Stimulated activated CD4-positive, alpha-beta T cell treated with anti-CD3 and anti-CD28 coated beads, Interleukin-12 subunit alpha, Interleukin-12 subunit beta, amount 100 ng/mL, for 48 hours (primary cell): Measurements from ENCODE around the gene RAD23A.

Experiments
- DNase-seq, 3 donors: peaks; one replicate each; pipeline ENCODE4 v3.0.0-alpha.2; 2020; ENCODE audit warnings: low read depth in 2 of 3, low spot score in 1 of 3

Gene RAD23A

DNA sequence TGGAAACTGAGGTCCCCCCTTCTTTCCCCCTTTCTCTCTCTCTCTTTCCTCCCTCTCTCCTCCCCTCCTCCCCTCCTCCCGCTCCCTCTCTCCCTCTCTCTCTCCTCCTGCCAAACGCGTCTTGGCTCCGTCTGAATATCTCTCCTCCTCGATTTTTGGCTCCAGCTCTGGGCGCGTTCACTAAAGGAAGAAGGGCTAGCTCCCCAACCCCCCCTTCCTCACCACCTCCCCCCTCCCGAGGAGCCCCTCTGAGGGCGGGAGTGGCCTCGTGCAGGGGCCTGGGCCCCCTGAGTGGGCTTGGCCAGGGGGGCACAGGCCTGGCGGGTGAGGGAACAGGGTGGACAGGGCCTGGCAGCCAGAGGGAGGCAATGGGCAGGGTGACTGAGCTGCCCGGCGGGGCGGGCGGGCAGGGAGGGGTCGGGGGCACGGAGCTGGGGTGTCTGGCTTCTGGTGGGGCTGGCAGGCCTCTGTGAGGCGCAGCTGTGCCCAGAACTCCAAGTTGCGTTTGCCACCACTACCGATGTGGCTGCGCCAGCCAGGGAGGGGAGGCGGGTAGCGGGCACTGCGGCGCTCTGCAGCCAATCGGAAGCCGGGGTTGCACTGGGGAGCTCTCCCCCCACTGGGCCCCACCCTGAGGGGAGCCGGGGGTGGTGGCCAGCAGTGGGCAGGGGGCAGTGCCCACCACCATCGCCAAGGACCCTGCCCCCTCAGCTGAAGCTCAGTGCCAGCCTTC lies 56.7 kb downstream of the RAD23A start:
- no peak for DNase-seq

DNA sequence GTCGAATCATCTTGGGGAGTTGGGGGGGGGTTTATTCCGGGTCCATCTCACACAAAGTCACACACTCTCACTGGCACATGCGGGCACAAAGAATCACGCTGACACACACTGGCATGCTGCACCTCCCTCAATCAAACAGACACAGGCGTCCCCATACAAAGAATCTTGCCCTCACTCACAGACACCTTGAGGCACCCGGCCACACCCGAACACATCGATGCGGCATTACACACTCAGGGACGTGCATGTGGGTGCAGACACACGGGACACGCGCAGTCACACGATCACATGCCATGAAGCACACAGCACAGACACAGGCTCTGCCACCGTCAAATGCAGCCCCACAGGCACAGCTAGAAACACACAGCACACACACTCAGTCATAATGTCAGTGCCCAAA lies 57.4 kb downstream of the RAD23A start:
- DNase-seq, result no peak
